ENCODE results near the gene SYT1.

Gene SYT1

DNA sequence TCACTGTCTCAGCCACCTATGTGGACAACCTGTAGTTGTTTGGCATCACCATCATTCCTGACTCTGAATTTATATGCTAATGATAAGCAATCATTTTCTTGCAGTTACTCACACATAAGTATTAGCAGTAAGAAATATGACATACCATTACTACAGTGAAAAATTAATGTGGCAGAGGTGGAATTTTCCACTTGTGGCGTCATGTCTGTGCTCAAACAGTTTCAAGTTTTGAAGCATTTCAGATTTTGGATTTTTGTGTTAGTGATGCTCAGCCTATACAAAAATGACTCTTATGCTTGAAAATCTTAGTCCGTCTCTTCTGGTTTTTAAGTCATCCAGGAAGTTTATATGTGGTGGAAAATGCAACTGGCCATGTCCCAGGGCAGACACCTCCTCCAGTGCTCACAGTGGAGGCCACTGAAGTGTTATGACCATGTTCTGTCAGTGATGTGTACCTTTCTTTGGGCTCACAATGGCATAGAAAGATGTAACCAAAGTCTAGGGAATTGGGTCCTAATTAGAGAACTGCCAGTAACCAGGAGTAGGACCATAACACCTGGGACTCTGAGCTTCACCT lies 220.6 kb downstream of the SYT1 start:
- no peak for DNase-seq
- Histone ChIP-seq H3K36me3 (replicated peaks) (no peaks in the 10 kb centered on the region), H3K27ac (no peak overlapping the region), H3K4me3 (ENCODE audit: low read depth, low read length) (no peak overlapping the region), H3K27me3 (replicated peaks) (no peaks in the 10 kb centered on the region)
- TF ChIP-seq, protein P1, sequence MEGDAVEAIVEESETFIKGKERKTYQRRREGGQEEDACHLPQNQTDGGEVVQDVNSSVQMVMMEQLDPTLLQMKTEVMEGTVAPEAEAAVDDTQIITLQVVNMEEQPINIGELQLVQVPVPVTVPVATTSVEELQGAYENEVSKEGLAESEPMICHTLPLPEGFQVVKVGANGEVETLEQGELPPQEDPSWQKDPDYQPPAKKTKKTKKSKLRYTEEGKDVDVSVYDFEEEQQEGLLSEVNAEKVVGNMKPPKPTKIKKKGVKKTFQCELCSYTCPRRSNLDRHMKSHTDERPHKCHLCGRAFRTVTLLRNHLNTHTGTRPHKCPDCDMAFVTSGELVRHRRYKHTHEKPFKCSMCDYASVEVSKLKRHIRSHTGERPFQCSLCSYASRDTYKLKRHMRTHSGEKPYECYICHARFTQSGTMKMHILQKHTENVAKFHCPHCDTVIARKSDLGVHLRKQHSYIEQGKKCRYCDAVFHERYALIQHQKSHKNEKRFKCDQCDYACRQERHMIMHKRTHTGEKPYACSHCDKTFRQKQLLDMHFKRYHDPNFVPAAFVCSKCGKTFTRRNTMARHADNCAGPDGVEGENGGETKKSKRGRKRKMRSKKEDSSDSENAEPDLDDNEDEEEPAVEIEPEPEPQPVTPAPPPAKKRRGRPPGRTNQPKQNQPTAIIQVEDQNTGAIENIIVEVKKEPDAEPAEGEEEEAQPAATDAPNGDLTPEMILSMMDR (IDR thresholded peaks at IDR 0.05; ENCODE audit: low read depth, low read length, missing control alignments), result no peak
- in situ Hi-C loops (cut with HindIII; ENCODE audit: low pct_ligation_motif_present, low sequenced_read_pairs), result no loop called here

DNA sequence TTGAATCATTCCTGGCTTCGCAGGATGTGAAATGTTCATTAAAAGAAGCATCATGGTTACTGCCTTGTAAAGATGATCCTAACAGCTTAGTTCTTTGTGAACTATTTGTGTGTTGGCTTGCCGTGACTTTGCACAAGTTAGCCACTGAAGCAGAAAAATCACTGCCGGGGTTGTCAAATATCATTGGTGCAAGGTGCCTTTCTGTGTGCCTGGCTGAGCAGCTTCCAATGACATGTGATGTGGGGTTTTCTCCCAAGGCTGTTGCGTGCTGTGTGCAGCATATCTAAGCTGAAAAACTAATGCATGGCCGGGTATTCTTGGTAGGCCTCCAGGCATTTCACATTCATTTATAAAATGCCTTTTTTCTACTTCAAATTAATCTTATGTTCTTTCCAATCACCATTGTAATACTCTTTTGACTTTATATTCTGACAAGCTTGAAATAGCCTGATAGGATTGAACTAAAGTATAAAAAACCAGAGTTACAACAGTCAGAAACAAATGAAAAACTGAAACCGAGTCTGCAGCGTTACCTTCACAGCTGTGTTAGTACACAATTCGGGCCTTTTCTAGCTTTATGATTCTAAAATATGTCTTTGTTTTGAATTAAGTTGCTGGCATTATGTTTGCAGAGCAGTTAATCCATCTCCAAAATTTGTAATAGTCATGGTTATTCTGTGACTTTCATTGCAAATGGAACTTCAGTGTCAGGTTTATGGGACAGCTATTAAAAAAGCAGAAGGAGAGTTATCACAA lies 222.1 kb downstream of the SYT1 start:
- Histone ChIP-seq H3K4me3 (ENCODE audit: low read depth, low read length) (no peak overlapping the region), H3K36me3 (replicated peaks) (no peaks in the 10 kb centered on the region), H3K27ac (no peak overlapping the region), H3K27me3 (replicated peaks) (no peaks in the 10 kb centered on the region)
- TF ChIP-seq, protein P1 (IDR thresholded peaks at IDR 0.05; ENCODE audit: low read depth, low read length, missing control alignments), result no peak
- no peak for DNase-seq
- in situ Hi-C loops (cut with HindIII; ENCODE audit: low pct_ligation_motif_present, low sequenced_read_pairs), result no loop called here

DNA sequence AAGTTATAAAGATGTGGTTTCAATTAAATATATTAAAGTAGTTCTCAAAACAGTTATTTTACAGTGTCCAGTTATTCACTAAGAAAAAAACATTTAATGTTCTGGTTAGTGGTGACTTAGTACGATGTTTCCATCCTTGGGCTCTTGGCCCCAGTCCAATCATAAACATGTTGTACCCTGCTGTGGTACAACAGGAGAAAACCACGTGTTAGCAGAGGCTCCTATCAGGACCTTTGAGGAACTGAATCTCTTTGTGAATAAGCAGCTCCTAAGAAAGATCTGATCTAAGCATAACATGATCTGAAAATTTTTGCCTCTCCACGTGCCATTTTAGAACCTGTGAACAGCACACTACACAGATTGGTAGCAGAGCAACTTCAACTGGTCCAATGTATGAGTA lies 234.0 kb downstream of the SYT1 start:
- no peak overlapping the region for H3K4me3 ChIP-seq (ENCODE audit: low read depth, low read length)
- no peaks in the 10 kb centered on the region for H3K27me3 ChIP-seq (replicated peaks)
- DNase-seq, result no peak
- in situ Hi-C loops (cut with HindIII; ENCODE audit: low pct_ligation_motif_present, low sequenced_read_pairs), result no loop called here
- no peak overlapping the region for H3K27ac ChIP-seq
- H3K36me3 ChIP-seq (replicated peaks), result no peaks in the 10 kb centered on the region
- TF ChIP-seq, protein P1 (IDR thresholded peaks at IDR 0.05; ENCODE audit: low read depth, low read length, missing control alignments), result no peak

DNA sequence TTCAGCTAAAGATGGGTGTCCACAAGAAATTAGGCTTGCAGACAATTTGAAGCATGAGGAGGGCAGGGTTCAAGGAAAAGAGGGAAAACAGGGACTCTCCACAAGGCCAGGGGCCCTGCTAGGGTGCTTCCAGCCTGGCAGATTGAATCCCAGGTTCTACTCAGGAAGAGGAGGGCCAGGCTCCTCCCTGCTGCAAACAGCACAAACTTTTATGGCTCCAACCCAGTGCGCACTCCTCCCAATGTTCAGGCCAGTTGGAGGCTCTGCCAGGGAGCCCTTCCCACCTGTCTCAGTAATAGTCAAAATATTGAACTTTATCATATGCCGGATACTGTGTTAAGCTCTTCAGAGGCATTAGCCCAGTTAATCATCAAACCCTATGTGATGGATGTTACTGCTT lies 244.4 kb downstream of the SYT1 start:
- TF ChIP-seq, protein P1 (IDR thresholded peaks at IDR 0.05; ENCODE audit: low read depth, low read length, missing control alignments), result no peak
- H3K36me3 ChIP-seq (replicated peaks), result no peaks in the 10 kb centered on the region
- in situ Hi-C loops (cut with HindIII; ENCODE audit: low pct_ligation_motif_present, low sequenced_read_pairs), result no loop called here
- H3K4me3 ChIP-seq (ENCODE audit: low read depth, low read length), result no peak overlapping the region
- no peak for DNase-seq
- H3K27me3 ChIP-seq (replicated peaks), result no peaks in the 10 kb centered on the region
- no peak overlapping the region for H3K27ac ChIP-seq

DNA sequence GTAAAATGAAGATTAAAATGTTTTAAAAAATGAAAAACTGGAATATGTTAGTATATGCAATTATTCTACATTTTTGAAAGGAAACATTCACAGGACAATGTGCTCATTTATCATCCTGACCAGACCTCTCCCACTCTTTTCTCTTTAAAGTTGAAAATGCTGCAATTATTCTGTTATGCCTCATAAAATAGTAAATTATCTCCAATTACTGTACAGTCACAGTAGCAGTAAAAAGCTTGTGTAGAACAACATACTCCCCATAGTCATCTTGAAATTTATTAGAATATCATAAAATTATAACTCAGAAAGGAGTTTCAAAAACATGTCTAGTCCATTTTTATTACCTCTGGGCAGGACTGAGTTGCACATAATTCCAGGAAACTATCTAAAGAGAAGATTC lies 250.3 kb downstream of the SYT1 start:
- DNase-seq, result no peak
- Histone ChIP-seq H3K36me3 (replicated peaks) (no peaks in the 10 kb centered on the region), H3K4me3 (ENCODE audit: low read depth, low read length) (no peak overlapping the region), H3K27ac (no peak overlapping the region), H3K27me3 (replicated peaks) (no peaks in the 10 kb centered on the region)
- in situ Hi-C loops (cut with HindIII; ENCODE audit: low pct_ligation_motif_present, low sequenced_read_pairs), result no loop called here
- TF ChIP-seq, protein P1 (IDR thresholded peaks at IDR 0.05; ENCODE audit: low read depth, low read length, missing control alignments), result no peak
